Cardiac fibroblast (primary cell): ENCODE data around the gene THBD.

Experiments used
- DNase-seq, 2 donors: peaks; one replicate each; pipeline versions ENCODE4 v3.0.0 to v3.0.0-alpha.2; 2010; ENCODE audit warnings: low read depth in 2 of 2
- H3K4me3 ChIP-seq, 2 donors: replicated peaks in 1 of 2; 1 replicate in 1 of 2; 2 replicates in 1 of 2; pipeline ENCODE4 v1.5.1; 2011; ENCODE audit warnings: low read depth in 2 of 2, low read length in 2 of 2, mild to moderate bottlenecking in 2 of 2, moderate library complexity in 1 of 2
- TF ChIP-seq, protein P1 (sequence below): IDR thresholded peaks from one replicate; pipeline ENCODE4 v1.5.1; 2011; ENCODE audit warnings: low read depth, mild to moderate bottlenecking, low read length, inconsistent platforms

Gene THBD

DNA sequence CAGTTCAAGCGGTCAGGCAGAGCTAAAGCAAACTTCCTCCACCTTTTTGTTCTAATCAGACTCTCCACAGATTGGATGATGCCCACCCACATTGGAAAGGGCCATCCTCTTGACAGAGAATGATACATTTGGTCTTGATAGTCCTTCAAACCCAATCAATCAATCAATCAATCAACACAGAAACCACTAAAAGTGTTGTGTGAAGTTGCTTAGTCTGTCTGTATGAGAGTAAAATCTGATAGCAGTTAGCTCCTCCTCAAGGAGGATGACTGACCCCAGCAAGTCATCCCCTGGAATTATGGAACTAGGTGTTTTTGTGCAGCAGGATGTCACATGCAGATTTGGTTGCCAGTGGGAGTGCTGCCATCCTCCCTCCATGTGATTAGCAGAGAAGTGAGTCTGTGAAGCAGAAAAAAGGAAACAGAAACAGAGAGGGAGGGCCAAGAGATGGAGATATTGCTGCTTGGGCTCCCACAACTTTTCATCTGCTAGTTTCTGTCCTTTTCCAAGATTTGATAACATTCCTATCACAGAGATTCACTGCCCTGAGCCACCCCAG lies 46.3 kb downstream of the THBD start:
- no peak overlapping the region for H3K4me3 ChIP-seq
- no peak for DNase-seq
- TF ChIP-seq, protein P1, sequence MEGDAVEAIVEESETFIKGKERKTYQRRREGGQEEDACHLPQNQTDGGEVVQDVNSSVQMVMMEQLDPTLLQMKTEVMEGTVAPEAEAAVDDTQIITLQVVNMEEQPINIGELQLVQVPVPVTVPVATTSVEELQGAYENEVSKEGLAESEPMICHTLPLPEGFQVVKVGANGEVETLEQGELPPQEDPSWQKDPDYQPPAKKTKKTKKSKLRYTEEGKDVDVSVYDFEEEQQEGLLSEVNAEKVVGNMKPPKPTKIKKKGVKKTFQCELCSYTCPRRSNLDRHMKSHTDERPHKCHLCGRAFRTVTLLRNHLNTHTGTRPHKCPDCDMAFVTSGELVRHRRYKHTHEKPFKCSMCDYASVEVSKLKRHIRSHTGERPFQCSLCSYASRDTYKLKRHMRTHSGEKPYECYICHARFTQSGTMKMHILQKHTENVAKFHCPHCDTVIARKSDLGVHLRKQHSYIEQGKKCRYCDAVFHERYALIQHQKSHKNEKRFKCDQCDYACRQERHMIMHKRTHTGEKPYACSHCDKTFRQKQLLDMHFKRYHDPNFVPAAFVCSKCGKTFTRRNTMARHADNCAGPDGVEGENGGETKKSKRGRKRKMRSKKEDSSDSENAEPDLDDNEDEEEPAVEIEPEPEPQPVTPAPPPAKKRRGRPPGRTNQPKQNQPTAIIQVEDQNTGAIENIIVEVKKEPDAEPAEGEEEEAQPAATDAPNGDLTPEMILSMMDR: no peak

DNA sequence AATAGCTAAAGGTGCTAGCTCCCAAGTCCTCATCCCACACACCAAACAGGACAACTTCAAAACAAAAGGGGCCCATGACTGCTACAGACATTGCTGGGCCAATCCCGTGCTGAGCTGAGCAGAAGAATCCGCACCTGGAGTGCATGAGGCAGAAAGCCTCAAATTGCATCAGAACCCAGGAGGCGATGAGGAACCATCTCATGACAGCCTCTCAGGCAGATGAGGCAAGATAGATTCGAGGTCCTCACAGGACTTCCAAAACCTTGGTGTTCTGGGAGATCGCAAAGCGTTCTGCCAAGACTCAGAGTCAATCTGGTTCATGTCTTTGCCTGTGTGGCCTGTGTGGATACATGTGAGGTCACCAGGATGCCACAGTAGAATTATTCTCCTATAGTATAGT lies 47.2 kb downstream of the THBD start:
- no peak for DNase-seq
- TF ChIP-seq, protein P1: no peak

DNA sequence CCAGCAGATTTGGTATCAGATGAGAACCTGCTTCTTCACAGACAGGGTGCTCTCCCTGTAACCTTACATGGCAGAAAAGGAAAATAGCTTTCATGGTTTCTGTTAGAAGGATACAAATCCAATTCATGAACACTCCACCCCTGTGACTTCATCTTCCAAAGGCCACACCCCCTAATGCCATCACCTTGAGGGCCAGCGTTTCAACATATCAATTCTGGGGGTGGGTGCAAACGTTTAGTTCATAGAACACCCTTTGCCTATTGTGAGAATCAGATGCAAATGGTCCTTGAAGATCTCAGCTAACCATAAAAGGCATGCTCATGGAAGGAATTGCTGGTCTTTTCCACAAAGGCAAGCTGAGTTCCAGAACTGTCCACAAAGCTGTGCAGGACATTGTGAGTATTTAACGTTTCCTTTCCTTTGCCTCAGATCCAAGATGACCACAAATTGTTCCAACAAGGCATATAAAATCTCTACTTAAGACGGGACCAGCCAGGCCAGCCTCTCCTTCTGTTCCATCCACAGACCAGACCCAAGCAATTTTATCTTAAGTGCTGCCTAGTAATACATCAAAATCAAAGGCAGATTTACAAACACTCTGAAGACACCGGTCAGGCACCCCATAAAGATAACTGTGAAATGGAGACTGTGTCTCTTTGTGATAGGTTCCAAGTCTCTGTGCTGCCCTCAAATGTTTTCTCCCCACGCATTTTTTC lies 49.1 kb downstream of the THBD start:
- DNase-seq: no peak
- H3K4me3 ChIP-seq: no peak overlapping the region
- TF ChIP-seq, protein P1: no peak

More for the DNA sequence above, 47.2 kb downstream of the THBD start:
- no peak overlapping the region for H3K4me3 ChIP-seq

DNA sequence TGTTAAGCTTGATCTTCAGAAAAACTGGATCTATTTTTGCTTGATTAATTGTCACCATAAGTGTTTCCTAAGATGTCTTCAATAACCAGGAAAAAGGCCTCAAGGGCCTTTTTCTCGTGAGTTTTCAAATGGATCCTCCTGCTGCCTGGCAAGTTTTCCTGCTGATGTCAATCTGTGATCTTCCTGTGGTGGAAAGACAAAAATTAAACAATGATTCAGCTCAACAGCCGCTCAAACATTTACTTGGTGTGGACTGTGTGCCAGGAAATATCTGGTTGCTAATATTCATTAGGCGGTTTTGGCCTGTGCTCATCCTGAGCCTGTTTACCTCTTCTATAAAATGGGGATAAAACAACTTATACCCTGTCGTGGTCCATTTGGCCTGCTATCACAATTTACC lies 49.7 kb downstream of the THBD start:
- TF ChIP-seq, protein P1: no peak
- H3K4me3 ChIP-seq: no peak overlapping the region
- no peak for DNase-seq

DNA sequence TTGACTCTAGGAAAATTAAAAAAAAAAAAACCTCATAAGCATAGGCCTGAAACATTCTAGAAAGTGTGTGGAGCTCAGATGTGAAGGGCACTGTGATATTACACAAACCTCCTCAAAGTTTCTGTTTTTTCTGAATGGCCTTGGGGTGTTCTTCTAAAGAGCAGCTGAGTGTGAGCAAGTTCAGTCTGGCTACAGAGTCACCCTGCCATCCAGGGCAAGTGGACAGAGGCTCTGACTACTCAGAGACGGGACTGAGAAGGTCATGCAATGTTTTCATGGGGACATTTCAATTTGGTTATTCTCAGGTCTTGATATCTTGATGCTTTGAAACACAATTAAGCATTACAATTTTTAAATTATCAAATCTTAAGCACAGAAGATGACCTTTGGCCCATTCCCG lies 51.0 kb downstream of the THBD start:
- no peak overlapping the region for H3K4me3 ChIP-seq
- no peak for DNase-seq
- TF ChIP-seq, protein P1: no peak

DNA sequence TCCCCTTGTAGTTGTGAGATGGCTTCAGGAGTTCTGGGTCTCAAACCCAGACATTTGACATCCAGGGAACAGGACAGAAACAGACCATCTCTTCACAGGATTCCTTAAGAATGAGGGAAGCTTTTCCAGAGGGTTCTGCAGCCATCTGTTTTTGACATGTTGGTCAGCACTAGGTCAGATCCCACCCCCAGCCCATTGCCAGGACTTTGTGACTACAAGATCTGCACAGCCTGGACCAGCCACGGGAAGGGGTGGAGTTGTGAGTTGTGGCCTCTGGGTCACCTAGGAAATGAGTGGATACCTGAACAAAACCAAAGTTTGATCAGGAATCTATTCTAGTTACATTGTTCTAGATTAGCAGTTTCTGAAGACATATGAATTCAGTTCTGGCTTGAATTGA lies 53.5 kb downstream of the THBD start:
- TF ChIP-seq, protein P1: no peak
- H3K4me3 ChIP-seq: no peak overlapping the region
- DNase-seq: no peak
